Ureter (tissue), 1 donor: ENCODE measurements around the gene PDLIM7. TPM values are rescaled to one million over a fixed set of nuclear protein-coding genes. Genes with fewer than 3 reads are reported as not detected.

Source experiments
- DNase-seq: peaks from one replicate; pipeline ENCODE4 v3.0.0-alpha.2; 2020; ENCODE audit warnings: low spot score
- total RNA-seq: library from RNA; stranded (reverse); gene quantifications from one replicate; pipeline ENCODE4 v1.2.4, GENCODE V29; 2023
- donor health status: DM: yes; HTN: yes; CAD: no.

PDLIM7 gene
- total RNA-seq, 1 donor from 2014 or later, result 218 TPM

DNA sequence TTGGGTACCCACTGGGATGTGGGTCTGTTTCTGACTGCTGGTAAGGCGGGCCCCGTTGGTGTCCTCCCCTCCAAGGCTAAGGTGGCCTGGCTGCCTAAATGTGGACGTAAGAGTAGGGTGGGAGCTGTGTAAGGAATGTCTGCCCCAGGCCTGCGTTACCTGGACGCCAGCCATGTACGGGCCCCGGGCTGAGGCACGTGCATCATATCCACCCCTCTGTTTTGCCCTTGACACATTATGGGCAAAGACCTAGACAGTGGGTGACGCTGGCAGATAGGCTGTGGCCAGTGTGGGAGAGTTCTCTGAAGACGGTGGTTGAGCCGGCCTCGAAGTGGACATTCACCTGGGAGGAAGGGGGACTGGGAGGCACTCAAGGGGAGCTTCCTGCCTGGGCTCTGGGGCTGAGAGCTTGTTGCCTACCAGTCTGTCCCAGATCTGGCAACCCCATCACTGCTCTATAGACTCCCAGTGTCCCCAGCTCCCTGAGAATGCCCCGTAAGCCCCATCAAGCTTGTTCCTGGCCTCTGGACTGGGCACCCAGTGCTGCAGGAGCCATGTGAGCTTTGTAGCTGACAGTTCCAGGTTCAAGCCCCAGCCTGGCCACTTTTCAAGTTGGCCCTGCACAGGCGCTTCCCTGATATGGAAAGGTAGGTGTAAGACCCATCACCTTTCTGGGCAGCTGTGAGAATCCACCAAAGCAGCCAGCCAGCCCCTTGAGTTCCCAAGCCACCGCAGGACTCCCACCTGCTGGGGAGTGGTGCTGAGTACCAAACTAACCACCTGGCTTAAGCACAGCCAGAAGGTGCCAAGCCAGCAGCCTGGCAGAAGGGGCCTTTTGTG lies 54.0 kb downstream of the PDLIM7 start:
- no peak for DNase-seq

DNA sequence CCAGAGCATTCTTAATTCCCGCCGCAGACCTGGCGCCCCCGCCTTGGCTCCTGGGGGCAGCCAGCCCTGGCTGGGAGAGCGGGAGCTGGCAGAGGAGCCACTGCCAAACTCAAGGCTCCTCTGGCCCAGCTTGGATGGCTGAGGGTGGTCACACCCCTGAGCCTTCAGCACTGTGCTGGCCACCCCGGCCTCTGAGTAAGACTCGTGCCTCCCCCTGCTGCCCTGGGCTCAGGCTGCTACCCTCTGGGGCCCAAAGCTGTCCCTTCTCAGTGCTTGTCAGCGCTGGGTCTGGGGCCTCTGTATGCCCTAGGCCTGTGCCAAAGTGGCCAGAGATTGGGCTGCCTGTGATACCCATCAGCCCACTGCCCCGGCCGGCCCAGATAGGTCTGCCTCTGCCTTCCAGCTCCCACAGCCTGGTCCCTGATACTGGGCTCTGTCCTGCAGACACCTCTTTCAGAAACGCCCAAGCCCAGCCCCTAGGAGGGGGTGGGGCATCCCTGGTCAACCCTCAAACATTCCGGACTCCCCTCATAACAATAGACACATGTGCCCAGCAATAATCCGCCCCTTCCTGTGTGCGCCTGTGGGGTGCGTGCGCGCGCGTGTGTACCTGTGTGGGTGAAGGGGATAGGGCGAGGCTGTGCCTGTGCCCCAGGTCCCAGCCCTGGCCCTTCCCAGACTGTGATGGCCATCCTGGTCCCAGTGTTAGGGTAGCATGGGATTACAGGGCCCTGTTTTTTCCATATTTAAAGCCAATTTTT lies 55.2 kb downstream of the PDLIM7 start:
- DNase-seq, result no peak

GRCh38 chr5:177440990-177441780 lies 56.2 kb downstream of the PDLIM7 start:
- DNase-seq, result no peak

DNA sequence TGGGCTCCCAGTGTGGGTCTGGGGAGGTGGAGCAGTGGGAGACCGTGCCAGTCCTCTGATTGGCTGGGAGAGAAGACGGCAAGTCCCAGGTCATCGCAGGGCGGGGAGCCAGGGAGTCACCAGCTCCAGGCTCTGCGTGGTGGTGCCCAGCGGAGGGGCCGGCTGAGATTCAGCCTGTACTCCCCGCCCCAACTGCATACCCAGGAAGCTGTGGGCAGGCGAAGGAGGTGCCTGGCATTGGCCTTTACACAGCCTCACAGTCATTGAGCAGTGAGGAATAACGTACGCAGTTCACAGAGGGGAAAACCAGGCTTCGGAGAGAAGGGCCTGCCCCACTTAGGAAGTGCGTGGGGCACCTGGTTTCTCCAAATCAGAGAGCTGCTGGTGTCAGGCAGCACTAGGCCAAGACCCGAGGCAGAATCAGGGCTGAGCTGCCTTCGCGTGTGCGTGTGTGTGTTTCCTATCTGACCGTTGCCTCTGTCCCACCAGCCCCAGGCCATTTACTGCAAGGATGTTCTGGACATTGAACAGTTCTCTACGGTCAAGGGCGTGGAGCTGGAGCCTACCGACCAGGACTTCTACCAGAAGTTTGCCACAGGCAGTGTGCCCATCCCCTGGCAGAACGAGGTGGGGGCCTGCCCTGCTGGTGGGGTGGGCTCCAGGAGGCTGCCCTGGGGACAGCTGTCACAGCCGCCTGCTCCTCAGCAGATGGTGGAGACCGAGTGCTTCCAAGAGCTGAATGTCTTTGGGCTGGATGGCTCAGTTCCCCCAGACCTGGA lies 57.0 kb downstream of the PDLIM7 start:
- no peak for DNase-seq

DNA sequence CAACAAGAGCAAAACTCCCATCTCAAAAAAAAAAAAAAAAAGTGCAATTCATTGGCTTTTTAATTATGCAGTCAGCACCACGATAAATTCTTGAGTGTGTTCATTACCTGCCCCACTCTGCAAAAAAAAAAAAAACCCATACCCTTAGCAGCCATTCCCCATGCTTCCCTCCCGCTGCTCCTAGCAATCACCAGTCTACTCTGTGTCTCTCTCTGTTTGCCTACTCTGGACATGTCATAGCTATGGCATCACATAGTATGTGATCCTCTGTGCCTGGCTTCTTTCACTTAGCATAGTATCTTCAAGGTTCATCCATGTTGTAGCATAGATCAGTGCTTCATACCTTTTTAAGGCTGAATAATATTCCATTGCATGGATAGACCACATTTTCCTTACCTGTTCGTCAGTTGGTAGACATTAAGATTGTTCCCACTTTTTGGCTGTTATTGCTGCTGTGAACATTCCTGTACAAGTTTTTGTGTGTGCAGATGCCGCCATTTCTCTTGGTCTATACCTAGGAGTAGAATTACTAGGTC lies 57.8 kb downstream of the PDLIM7 start:
- DNase-seq, result no peak

DNA sequence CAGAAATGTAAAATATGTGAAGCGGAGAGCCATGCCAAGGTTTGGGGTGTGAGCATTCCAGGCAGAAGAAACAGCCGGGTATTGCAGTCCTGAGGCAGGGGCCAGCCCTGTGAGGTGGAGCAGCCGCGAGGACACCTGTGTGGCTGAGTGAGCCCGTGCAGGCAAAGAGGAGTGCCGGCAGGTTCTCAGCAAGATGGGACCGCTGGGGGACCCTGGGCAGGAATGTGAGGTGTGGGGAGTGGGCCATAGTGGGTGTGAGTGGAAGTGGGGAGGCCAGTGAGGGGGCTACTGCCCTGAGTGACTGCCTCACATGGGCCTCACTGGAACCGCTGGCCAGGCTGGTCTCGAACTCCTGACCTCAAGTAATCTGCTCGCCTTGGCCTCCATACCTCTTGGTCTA lies 58.9 kb downstream of the PDLIM7 start:
- no peak for DNase-seq

DNA sequence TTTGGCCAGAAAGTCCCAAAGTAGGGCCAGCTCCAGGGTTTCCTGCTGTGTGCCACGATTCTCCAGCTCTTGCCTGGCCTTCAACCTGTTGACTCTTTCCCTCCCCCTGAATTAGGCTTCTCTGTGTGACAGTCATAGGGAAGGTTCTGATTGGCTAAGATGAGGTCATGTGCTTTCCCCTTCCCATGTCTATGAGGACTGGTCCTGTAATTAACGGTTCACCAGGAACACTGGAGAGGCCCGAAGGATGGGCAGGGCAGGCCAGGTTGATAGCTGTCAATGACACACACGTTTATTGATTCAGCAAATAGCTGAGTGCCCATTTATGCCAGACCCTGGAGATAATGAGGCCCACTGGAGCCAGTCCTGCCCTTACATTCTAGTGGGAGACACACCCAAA lies 59.8 kb downstream of the PDLIM7 start:
- no peak for DNase-seq

DNA sequence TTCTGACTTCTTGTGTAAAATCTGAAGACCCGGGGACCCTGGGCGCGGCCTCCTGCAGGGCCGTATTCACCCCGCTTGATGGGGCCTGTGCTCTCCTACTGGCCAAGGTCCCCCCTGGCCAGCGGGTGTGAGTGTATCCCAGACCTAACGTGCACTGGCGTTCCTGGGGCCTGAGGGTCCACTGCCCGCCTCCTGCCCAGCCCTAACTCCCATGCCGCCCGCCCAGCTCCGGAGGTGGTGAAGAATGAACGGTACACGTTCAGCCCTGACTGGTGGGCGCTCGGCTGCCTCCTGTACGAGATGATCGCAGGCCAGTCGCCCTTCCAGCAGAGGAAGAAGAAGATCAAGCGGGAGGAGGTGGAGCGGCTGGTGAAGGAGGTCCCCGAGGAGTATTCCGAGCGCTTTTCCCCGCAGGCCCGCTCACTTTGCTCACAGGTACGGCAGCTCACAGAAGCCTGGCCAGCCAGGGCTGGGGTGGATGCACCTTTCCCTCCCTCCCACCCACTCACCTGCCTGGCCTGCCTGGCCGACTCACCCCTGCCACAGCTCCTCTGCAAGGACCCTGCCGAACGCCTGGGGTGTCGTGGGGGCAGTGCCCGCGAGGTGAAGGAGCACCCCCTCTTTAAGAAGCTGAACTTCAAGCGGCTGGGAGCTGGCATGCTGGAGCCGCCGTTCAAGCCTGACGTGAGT lies 61.4 kb downstream of the PDLIM7 start:
- DNase-seq, result no peak

- DNase-seq, result no peak
Measured at GRCh38 chr5:177434942-177435738, 62.3 kb downstream of the PDLIM7 start.

DNA sequence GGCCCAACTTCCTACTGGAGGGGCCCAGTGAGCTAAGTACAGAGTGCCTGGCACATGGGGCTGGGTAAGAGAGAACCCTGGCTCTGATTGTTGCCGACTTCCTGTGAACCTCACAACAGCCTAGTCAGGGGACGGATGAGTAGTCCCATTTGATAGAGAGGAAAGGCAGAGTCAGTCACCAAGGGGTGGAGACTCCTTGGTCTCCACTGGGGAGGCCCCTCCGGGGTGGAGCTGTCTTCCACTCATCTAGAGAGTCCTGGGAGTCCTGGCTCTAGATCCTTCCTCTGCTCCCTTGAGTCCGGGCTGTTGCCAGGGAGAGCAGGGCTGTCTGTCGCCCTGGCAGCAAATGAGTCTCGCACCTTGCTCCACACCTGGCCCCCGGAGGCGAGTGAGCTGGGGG lies 63.0 kb downstream of the PDLIM7 start:
- DNase-seq, result no peak

- no peak for DNase-seq
Measured at GRCh38 chr5:177433658-177434217, 63.7 kb downstream of the PDLIM7 start.

Other genes with a start within 250 kb of the PDLIM7 start
- 14.9 TPM for gene RAB24, start 193.9 kb downstream of the PDLIM7 start, total RNA-seq
- 121 TPM for gene PRELID1, start 193.8 kb downstream of the PDLIM7 start, total RNA-seq
- gene MXD3, start 185.7 kb downstream of the PDLIM7 start, total RNA-seq, result 7.8 TPM
- 129 TPM for gene LMAN2, start 145.9 kb downstream of the PDLIM7 start, total RNA-seq
- 17.3 TPM for gene RGS14, start 139.7 kb downstream of the PDLIM7 start, total RNA-seq
- not detected for gene SLC34A1, start 113.2 kb downstream of the PDLIM7 start, total RNA-seq
- gene PFN3, start 96.9 kb downstream of the PDLIM7 start, total RNA-seq, result not detected
- gene F12, start 88.0 kb downstream of the PDLIM7 start, total RNA-seq, result 1.3 TPM
- gene GRK6, start 70.9 kb downstream of the PDLIM7 start, total RNA-seq, result 30.8 TPM
- 2.6 TPM for gene PRR7, start 50.8 kb downstream of the PDLIM7 start, total RNA-seq
- gene DBN1, start 24.0 kb downstream of the PDLIM7 start, total RNA-seq, result 41.5 TPM
- 7.9 TPM for gene DOK3, start 12.2 kb upstream of the PDLIM7 start, total RNA-seq
- gene DDX41, start 19.4 kb upstream of the PDLIM7 start, total RNA-seq, result 89.1 TPM
- 76.0 TPM for gene FAM193B, start 57.0 kb upstream of the PDLIM7 start, total RNA-seq
- gene TMED9, start 94.6 kb upstream of the PDLIM7 start, total RNA-seq, result 137 TPM
- gene B4GALT7, start 102.5 kb upstream of the PDLIM7 start, total RNA-seq, result 45.7 TPM